H9 (cell line): ENCODE data around the gene DSP. TPM values are rescaled to one million over a fixed set of nuclear protein-coding genes. Genes with fewer than 3 reads are reported as not detected.

Experiments
- DNase-seq: peaks from one replicate; pipeline ENCODE4 v3.0.0-alpha.2; 2017
- H2AFZ ChIP-seq: one replicate; pipeline ENCODE4 v1.6.1; 2013; ENCODE audit warnings: mild to moderate bottlenecking, low read length, control low read depth, moderate library complexity
- H2AK5ac ChIP-seq: 2 replicates; pipeline ENCODE4 v1.6.1; 2013; ENCODE audit warnings: low read length, control low read depth, mixed read lengths; ENCODE audit not compliant: insufficient read length
- H2BK120ac ChIP-seq: one replicate; pipeline ENCODE4 v1.6.1; 2013; ENCODE audit warnings: low read depth, mild to moderate bottlenecking, low read length, control low read depth, inconsistent platforms; ENCODE audit not compliant: poor library complexity, severe bottlenecking
- H2BK12ac ChIP-seq: 2 replicates; pipeline ENCODE4 v1.6.1; 2013; ENCODE audit warnings: low read length, control low read depth, mixed read lengths, low read depth; ENCODE audit not compliant: insufficient read length
- H2BK15ac ChIP-seq: 2 replicates; pipeline ENCODE4 v1.6.1; 2013; ENCODE audit warnings: low read depth, low read length, control low read depth
- H2BK20ac ChIP-seq: one replicate; pipeline ENCODE4 v1.6.1; 2013; ENCODE audit warnings: low read depth, mild to moderate bottlenecking, low read length, control low read depth, inconsistent platforms; ENCODE audit not compliant: poor library complexity, severe bottlenecking
- H2BK5ac ChIP-seq: 2 replicates; pipeline ENCODE4 v1.6.1; 2013; ENCODE audit warnings: low read length, control low read depth, mixed read lengths; ENCODE audit not compliant: insufficient read length
- H3K14ac ChIP-seq: 2 replicates; pipeline ENCODE4 v1.6.1; 2013; ENCODE audit warnings: low read length, control low read depth; ENCODE audit not compliant: insufficient read depth
- H3K18ac ChIP-seq: 2 replicates; pipeline ENCODE4 v1.6.1; 2013; ENCODE audit warnings: low read depth, mild to moderate bottlenecking, mixed read lengths, low read length, control low read depth; ENCODE audit not compliant: insufficient read length
- H3K23ac ChIP-seq: 2 replicates; pipeline ENCODE4 v1.6.1; 2013; ENCODE audit warnings: low read length, control low read depth, mixed read lengths, low read depth; ENCODE audit not compliant: insufficient read length
- H3K23me2 ChIP-seq: 2 replicates; pipeline ENCODE4 v1.6.1; 2013; ENCODE audit warnings: low read depth, mild to moderate bottlenecking, mixed read lengths, low read length, control low read depth; ENCODE audit not compliant: insufficient read length, poor library complexity, severe bottlenecking
- H3K27ac ChIP-seq: 2 replicates; pipeline ENCODE4 v1.5.1; 2013; ENCODE audit warnings: low read length, control low read depth, mixed read lengths, low read depth; ENCODE audit not compliant: insufficient read length
- H3K27me3 ChIP-seq: 2 replicates; pipeline ENCODE4 v1.6.1; 2013; ENCODE audit warnings: low read length, control low read depth, inconsistent platforms; ENCODE audit not compliant: insufficient read depth
- H3K4ac ChIP-seq: 2 replicates; pipeline ENCODE4 v1.6.1; 2013; ENCODE audit warnings: low read depth, mild to moderate bottlenecking, control low read depth, inconsistent platforms, low read length, moderate library complexity
- H3K4me1 ChIP-seq: 2 replicates; pipeline ENCODE4 v1.6.1; 2013; ENCODE audit warnings: low read length, control low read depth, inconsistent platforms; ENCODE audit not compliant: insufficient read depth
- H3K4me2 ChIP-seq: 2 replicates; pipeline ENCODE4 v1.6.1; 2013; ENCODE audit warnings: low read length, control low read depth, mixed read lengths; ENCODE audit not compliant: insufficient read length, insufficient read depth
- H3K56ac ChIP-seq: 2 replicates; pipeline ENCODE4 v1.6.1; 2013; ENCODE audit warnings: low read depth, mild to moderate bottlenecking, mixed read lengths, low read length, control low read depth; ENCODE audit not compliant: insufficient read length
- H3K79me1 ChIP-seq: 2 replicates; pipeline ENCODE4 v1.6.1; 2013; ENCODE audit warnings: low read depth, mild to moderate bottlenecking, moderate library complexity, low read length, control low read depth, inconsistent platforms; ENCODE audit not compliant: insufficient read depth, poor library complexity, severe bottlenecking
- H3K79me2 ChIP-seq: 2 replicates; pipeline ENCODE4 v1.6.1; 2013; ENCODE audit warnings: low read length, control low read depth, inconsistent platforms; ENCODE audit not compliant: insufficient read depth
- H3K9ac ChIP-seq: 2 replicates; pipeline ENCODE4 v1.6.1; 2013; ENCODE audit warnings: low read length, control low read depth, mixed read lengths; ENCODE audit not compliant: insufficient read length; ENCODE audit errors: extremely low read depth
- H3K9me3 ChIP-seq: one replicate; pipeline ENCODE4 v1.6.1; 2013; ENCODE audit warnings: low read depth, low read length, inconsistent platforms; ENCODE audit not compliant: control insufficient read depth
- H3T11ph ChIP-seq: one replicate; pipeline ENCODE4 v1.6.1; 2013; ENCODE audit warnings: mild to moderate bottlenecking, low read length, control low read depth, inconsistent platforms
- H4K20me1 ChIP-seq: one replicate; pipeline ENCODE4 v1.6.1; 2013; ENCODE audit not compliant: control insufficient read depth, insufficient read length, insufficient read depth
- H4K5ac ChIP-seq: 2 replicates; pipeline ENCODE4 v1.6.1; 2013; ENCODE audit warnings: low read depth, mild to moderate bottlenecking, mixed read lengths, low read length, control low read depth; ENCODE audit not compliant: insufficient read length
- H4K8ac ChIP-seq: replicated peaks from 2 replicates; pipeline ENCODE4 v1.6.1; 2013; ENCODE audit warnings: low read length, control low read depth, mixed read lengths, low read depth; ENCODE audit not compliant: insufficient read length
- H4K91ac ChIP-seq: 2 replicates; pipeline ENCODE4 v1.6.1; 2013; ENCODE audit warnings: low read depth, mild to moderate bottlenecking, moderate library complexity, mixed read lengths, low read length, control low read depth; ENCODE audit not compliant: insufficient read length
- H3K27ac Mint-ChIP-seq, 3 experiments: 2 replicates in 2 of 3; 3 replicates in 1 of 3; pipeline ENCODE4 v1.8.0; 2020 to 2021; ENCODE audit warnings: mixed read lengths in 3 of 3, mild to moderate bottlenecking in 1 of 3, moderate library complexity in 1 of 3
- H3K27me3 Mint-ChIP-seq: 2 replicates; pipeline ENCODE4 v1.8.0; 2021; ENCODE audit warnings: low read depth, mild to moderate bottlenecking, moderate library complexity, mixed read lengths
- H3K36me3 Mint-ChIP-seq, 3 experiments: 2 replicates in 2 of 3; 3 replicates in 1 of 3; pipeline ENCODE4 v1.8.0; 2020 to 2021; ENCODE audit warnings: low read depth in 3 of 3, mixed read lengths in 3 of 3; ENCODE audit not compliant: insufficient read depth in 1 of 3
- H3K4me1 Mint-ChIP-seq, 2 experiments: 2 replicates each; pipeline ENCODE4 v1.8.0; 2020; ENCODE audit warnings: mixed read lengths in 2 of 2
- H3K4me3 Mint-ChIP-seq, 2 experiments: 2 replicates in 1 of 2; 3 replicates in 1 of 2; pipeline ENCODE4 v1.8.0; 2020 to 2021; ENCODE audit warnings: mild to moderate bottlenecking in 2 of 2, mixed read lengths in 2 of 2, moderate library complexity in 1 of 2
- H3K9me3 Mint-ChIP-seq, 2 experiments: 2 replicates in 1 of 2; 3 replicates in 1 of 2; pipeline ENCODE4 v1.8.0; 2020; ENCODE audit warnings: mild to moderate bottlenecking in 2 of 2, mixed read lengths in 2 of 2, moderate library complexity in 1 of 2
- CTCF ChIP-seq: fragments of 200-600 bp; sonication (generic); conservative IDR thresholded peaks from 3 replicates; pipeline ENCODE4 v1.8.0; 2021; ENCODE audit warnings: antibody characterized with exemption, mild to moderate bottlenecking
- WGBS: extraction: QIAGEN DNeasy Blood & Tissue Kit; methylation state at CpG from one replicate; pipeline ENCODE4 v1.1.7; 2013; ENCODE audit warnings: missing lambda C conversion rate, low lambda C conversion rate, mixed read lengths; ENCODE audit not compliant: insufficient read length; ENCODE audit errors: extremely low coverage; 5-methylcytosine and 5-hydroxymethylcytosine counted together
- total RNA-seq: library from RNA; stranded (reverse); gene quantifications from 2 replicates; pipeline ENCODE4 v1.2.1, GENCODE V29; 2021

DSP gene
- total RNA-seq, 1 experiment from 2014 or later: 48.9 TPM

GRCh38 chr6:7574500-7574899 is 33.0 kb downstream of the DSP start:
- no peak overlapping the region for H2BK20ac ChIP-seq
- H2AFZ ChIP-seq: no peak overlapping the region
- TF ChIP-seq CTCF: no peak
- H2BK120ac ChIP-seq: no peak overlapping the region
- no peak overlapping the region for H3K27ac ChIP-seq
- no peak overlapping the region for H2AK5ac ChIP-seq
- H3K4ac ChIP-seq: no peak overlapping the region
- Mint-ChIP-seq H3K9me3 (no peaks in the 10 kb centered on the region), H3K4me3 (no peak overlapping the region), H3K4me1 (no peaks in the 10 kb centered on the region), H3K27ac (no peak overlapping the region), H3K27me3 (no peaks in the 10 kb centered on the region), H3K36me3 (peaks cover 21 to 77% (median 54%) of the 10 kb centered on the region in 3 experiments; a peak in 6 of 7 replicates)
- WGBS: no CpG with 5 or more reads among the region's 2 CpGs
- no peaks in the 10 kb centered on the region for H3K23me2 ChIP-seq
- no peak overlapping the region for H3K4me2 ChIP-seq
- H3K18ac ChIP-seq: no peak overlapping the region
- H3K79me1 ChIP-seq: no peaks in the 10 kb centered on the region
- H3T11ph ChIP-seq: no peak overlapping the region
- no peak overlapping the region for H4K91ac ChIP-seq
- no peak overlapping the region for H2BK12ac ChIP-seq
- H4K5ac ChIP-seq: no peak overlapping the region
- H3K79me2 ChIP-seq: no peaks in the 10 kb centered on the region
- no peaks in the 10 kb centered on the region for H3K27me3 ChIP-seq
- H3K14ac ChIP-seq: no peak overlapping the region
- H3K56ac ChIP-seq: no peak overlapping the region
- H2BK15ac ChIP-seq: no peak overlapping the region
- DNase-seq: no peak
- no peak overlapping the region for H3K9ac ChIP-seq
- H4K8ac ChIP-seq: no peak overlapping the region
- no peak overlapping the region for H3K23ac ChIP-seq
- H3K9me3 ChIP-seq: no peaks in the 10 kb centered on the region
- no peaks in the 10 kb centered on the region for H4K20me1 ChIP-seq
- H3K4me1 ChIP-seq: no peaks in the 10 kb centered on the region
- no peak overlapping the region for H2BK5ac ChIP-seq
